HG03135 (cell line): ENCODE measurements around the gene PRDM15.
A peak's percentile ranks its signal among the peaks of the same experiment; 100 is the strongest.

Source experiments
- ATAC-seq: cut with Tn5 transposase; IDR thresholded peaks from one replicate; pipeline ENCODE4 v1.9.1; 2021; ENCODE audit warnings: mild to moderate bottlenecking, moderate library complexity; ENCODE audit not compliant: unreplicated experiment

PRDM15 gene, protein sequence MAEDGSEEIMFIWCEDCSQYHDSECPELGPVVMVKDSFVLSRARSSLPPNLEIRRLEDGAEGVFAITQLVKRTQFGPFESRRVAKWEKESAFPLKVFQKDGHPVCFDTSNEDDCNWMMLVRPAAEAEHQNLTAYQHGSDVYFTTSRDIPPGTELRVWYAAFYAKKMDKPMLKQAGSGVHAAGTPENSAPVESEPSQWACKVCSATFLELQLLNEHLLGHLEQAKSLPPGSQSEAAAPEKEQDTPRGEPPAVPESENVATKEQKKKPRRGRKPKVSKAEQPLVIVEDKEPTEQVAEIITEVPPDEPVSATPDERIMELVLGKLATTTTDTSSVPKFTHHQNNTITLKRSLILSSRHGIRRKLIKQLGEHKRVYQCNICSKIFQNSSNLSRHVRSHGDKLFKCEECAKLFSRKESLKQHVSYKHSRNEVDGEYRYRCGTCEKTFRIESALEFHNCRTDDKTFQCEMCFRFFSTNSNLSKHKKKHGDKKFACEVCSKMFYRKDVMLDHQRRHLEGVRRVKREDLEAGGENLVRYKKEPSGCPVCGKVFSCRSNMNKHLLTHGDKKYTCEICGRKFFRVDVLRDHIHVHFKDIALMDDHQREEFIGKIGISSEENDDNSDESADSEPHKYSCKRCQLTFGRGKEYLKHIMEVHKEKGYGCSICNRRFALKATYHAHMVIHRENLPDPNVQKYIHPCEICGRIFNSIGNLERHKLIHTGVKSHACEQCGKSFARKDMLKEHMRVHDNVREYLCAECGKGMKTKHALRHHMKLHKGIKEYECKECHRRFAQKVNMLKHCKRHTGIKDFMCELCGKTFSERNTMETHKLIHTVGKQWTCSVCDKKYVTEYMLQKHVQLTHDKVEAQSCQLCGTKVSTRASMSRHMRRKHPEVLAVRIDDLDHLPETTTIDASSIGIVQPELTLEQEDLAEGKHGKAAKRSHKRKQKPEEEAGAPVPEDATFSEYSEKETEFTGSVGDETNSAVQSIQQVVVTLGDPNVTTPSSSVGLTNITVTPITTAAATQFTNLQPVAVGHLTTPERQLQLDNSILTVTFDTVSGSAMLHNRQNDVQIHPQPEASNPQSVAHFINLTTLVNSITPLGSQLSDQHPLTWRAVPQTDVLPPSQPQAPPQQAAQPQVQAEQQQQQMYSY

DNA sequence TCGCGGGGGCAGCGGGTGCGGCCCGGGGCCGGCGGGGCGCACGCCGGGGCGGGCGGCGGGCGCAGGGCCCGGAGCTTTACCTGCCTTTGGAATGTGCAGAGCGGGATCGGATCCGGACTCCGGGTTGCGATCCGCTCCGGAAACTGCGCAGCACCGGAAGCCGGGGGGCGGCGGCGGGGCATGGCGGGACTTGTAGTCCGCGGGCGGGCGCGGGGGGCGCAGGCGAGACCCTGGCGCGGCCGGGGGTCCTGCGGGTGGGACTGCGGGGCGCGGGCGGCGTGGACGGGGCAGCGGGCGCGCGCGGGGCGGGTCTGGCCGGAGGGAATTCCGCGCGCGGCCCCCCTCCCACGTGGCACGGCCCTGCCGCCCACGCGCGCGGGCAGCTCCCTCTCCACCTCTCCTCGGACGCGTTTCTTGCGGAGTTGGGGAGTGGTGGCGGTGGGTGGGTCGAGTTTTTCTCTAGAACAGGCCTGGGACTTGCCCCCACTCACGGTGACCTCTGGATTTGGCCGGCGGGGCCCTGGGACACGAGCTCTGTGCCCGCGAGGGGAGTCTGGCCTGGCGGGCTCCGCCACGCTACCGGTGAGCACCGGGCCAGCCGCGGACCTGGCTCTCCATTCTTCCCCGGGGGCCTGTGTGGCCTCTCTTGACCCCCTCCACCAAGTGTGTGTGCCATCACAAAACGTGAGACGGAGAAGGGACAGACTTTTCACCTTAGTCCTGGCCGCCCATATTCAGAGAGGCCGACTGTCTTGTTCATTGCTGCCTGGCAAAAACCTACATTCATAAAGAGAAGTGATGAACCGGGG is at the start of gene PRDM15:
PRDM15 (minus strand) TSS at position 155 of the 809 bp plus-strand sequence. CDS start 18,981 bp downstream, outside the sequence.
- peak; percentile 59 for ATAC-seq

DNA sequence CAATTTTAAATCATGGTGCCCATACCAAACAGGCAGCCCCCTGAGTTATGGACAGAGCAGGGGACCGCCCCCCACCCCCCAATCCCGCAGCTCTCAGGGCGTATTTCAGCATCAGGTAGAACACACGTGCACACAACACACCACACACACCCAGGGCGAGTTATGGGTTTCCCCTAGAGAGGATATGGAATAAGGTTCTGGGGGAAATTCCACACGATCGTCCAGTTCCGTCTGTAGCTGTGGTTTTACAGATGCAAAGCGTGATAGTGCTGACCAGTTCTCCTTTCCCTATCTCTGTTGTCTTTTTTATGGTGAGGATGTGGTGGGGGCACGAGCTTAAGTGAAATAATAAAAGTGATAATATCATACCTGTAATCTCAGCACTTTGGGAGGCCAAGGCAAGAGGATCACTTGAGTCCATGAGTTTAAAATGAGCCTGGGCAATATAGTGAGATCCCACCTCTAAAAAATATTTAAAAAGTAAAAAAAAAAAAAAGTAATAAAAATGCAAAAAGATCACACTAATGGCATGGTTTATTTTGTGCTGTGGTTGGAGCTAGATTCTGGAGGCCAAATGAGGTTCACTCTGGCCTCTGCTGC is 49.6 kb upstream of the PRDM15 start:
- ATAC-seq = peak; percentile 45

DNA sequence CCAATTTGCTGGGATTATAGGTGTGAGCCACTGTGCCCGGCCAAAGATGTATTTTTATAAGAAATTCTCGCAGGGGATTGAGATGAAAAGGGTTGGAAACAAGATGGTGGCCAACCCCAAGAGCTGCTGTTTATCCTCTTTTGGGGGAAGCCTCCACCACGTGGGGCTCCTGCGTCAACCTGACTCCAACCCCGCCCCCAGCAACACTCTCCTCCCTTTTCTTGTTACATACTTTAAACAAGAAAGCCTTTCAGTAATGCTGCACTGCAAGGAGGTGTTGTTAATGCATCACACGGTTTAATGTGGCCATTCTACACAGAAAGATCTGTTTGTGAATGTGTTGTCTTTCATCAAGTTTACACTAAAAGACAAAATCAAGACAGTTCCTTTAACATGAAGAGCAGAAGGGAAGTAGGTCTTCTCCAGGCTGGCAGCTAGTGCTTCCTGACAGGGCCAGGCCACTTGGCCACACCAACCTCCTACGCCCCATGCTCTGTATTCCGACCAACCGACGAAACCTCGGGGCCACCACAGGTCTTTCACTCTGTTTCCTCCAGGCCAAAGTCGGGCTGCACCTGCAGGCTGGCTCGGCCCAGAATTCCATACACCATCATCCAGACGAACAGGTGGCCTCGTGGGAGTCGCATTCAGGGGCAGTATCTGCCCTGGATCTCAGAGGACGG is 48.7 kb upstream of the PRDM15 start:
- ATAC-seq = no peak

DNA sequence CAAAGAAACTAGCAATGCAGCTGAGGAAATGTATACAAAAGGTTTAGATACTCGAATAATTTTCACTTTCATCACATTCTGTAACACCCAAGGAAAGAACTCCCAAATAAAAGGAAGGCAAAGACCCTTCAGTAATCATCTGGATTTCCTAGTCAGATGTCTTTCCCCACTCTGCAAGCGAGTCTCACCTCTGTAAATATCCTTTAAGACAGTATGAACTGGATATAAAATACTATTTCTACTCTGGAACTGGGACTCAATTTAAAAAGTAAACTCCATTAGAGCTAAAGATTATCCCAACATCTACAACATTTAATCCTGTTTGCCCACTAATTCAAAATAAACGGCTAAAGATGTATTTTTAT is 47.6 kb upstream of the PRDM15 start:
- no peak for ATAC-seq

DNA sequence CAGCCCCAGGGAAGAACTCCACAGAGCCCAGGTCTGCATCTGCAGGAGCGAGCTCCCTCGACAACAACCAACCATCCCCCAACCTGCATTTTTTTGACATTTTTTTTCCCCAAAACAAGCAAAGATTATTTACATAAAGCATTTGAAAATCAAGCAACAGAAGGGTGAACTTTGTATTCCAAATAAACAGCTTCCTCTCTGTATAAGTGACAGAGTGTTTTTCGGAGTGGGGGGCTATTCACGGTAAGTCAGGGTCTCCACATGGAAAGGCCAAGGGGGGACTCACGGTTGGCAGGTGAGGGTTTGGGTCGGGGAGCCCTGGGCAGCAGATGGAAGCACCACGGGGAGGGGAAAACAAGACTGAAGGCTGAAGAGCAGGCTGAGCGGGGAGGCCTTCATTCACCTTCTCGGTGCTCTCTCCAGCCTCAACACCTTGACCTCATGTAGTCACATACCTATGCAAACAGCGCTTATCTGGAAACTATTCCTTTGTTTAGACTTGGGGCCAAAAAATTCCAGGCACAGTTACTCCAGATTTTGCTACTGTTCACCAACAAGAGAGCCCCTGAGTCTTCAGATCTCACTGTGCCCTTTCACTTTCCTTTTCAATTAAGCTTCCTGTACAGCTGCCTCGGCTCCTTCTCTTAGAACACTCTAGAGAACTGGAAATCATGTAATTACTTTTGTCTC is 47.1 kb upstream of the PRDM15 start:
- peak; percentile 46 for ATAC-seq

DNA sequence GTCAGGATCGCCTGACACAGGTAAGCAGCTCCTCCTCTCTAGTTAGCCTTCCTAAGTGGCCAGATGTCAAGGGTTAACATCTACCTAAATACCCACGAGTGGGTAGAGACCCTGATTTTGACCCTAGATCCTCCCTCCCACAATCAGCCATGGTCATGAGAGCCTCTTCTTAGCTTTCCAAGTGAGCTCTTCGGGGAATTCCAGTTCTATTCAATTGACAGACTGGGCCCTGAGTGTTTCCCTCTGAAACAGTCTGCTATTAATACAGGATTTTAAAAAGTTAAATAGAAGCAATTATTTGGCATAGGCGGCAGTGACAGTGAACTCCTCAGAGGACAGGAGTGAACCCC is 46.6 kb upstream of the PRDM15 start:
- ATAC-seq = no peak

DNA sequence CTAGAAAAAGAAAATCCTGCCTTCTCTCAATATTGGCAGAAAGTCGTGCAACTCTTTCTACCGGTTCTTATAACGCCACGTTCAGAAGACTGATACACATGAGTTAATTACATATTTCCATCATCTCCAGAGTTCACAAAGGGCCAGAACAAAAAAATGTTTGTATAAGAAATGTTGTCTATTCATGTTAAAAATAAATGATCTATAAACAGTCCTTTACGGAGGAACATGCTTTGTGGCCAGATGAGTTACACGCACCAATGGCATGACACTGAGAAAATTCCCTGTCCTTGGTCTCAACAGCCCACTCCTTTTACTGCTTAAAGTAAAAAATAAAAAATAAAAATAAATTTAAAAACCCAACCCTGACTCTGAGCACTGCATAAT is 45.2 kb upstream of the PRDM15 start:
- ATAC-seq = no peak

DNA sequence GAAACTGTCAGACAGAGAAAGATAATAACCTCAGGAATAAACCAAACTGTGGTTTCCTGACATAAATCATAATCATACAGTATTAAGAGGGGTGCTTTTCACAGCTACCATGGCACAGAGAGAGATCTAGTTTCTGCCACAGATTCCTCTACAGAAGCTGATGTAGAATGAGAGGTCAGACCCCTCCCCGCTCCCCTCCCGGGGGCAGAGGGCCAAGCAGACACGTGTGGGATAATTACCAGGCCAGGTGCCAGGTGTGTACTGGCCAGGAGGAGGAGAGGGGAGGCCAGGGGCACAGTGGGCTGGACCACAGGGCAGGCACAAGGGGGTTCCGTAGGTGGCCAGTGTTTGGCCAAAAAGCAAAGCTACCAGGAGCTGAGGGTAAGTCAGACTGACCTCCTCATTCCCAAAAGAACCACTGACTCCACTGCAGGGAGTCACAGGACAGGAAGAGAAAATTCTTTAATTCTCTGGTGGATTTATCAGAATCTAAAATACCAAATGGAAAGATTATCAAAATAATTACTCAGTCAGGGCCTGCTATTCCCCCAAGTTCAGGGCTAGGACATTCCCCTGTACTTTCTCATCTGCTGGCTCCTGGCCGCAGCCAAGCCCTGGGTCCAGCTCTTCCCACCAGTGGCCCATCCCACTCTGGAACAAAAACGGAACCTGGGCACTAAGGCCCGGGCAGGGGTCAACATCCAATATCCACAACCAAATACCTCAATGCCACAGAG is 44.7 kb upstream of the PRDM15 start:
- no peak for ATAC-seq

DNA sequence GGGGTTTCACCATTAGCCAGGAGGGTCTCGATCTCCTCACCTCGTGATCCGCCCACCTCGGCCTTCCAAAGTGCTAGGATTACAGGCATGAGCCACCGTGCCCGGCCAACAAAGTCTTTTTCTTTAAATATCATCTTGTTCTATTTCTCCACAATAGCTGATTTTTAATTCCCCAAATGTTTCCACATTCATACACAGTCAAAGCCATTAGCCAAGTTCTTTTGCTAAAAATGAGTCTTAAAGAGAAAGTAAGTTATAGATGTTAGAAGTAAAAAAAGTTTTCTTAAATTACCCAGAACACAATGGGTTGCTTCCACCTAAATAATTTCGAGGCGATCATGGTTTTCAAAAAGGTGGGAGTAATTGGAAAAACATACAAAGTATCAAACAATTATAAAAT is 44.0 kb upstream of the PRDM15 start:
- ATAC-seq = no peak

DNA sequence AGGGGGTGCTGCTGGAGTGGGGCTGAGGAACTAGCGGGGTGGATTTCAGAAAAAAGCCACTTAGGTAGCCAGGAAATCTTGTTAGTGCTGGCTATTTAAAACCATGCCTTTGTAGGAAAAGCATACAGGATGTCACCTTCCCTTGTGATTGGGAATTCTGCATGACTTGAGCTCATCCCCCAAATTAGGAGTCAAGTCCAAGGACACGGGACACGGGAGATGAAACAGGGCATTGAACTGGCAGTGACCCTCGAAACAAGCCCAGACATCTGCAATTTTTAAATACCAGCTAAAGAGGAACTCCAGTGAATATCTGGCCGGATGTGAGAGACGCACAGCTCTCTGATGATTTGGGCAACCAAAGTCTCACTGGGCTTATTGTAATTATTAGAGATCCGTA is 41.9 kb upstream of the PRDM15 start:
- ATAC-seq = no peak

DNA sequence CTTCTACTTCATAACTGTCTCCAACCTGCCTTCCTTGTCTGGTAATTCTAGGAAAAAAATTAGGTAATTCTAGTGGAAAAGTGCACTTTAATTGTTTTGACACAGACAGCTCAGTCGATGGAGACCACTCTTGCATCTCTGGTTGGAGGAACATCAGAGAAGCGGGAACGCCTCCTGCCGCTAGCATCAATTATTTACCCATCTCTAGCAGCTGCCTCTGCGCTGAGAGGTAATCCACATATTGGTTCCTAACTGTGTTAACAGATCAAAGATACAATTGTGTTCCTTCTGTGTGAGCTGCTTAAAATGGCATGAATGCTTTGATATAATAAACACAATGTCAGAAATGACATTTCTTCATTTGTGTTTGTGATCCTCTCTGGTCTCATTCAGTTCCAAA is 41.3 kb upstream of the PRDM15 start:
- ATAC-seq = no peak

DNA sequence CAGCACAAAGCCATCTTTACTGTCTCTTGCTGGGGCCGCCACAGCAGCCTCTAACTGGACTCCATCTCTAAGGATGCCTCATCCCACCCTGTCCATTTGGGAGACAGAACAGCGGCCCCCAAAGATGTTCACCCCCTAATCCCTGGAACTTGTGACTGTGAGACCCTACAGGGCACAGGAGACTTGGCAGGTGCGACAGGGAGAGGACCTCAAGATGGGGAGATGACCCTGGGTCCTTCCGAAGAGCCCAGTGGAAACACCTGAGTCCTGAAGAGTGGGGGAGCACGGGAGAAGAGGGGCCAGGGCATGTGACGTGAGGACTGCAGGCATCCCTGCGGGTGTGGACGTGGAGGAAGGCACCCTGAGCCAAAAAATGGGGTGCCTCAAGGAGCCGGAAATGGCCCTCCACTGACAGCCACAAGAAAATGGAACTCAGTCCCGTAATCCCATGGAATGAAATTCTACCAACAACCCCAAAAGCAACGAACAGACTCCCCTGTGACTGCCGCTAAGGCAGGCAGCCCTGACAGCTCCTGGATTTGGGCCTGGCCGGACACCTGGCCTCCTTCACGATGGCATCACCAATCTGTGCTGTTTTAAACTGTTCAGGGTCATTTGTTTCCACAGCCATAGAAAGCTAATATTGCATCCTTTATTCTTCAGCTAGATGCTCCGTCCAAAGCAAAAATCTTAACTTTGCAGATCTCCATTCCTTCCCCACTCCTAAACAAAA is 40.7 kb upstream of the PRDM15 start:
- no peak for ATAC-seq

DNA sequence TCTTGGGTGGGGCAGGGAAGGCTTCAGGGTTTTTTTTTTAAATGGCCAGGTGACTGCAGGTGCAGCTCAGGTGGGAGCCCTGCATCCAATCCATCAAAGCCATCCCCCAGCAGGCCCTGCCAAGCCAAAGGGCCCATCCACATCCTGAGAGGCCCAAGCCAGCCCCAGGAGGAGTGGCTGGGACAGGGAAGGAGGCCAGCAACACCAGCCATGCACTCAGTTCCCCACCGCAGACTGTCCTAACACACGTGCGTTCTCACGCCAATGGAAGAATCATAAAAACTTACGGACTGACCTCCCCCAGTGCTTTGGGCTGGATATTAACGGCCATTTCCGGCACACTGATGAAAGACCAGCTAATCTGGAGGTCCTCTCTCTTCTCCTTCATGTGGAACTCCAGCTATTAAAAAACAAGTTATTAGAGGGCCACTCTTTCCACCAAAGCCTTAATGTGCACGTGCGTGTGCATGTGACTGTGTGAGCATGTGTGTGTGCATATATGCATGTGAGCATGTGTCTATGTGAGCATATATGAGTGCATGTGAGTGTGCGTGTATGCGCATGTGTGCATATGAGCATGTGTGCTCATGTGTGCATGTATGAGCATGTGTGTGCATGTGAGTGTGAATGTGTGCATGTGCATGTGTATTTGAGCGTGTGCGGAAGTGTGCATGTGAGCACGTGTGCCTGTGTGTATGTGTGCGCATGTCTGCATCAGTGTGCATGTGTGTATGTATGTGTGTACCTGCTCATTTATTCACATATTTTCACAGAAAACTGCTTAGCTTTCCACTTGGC is 39.6 kb upstream of the PRDM15 start:
- ATAC-seq = no peak

DNA sequence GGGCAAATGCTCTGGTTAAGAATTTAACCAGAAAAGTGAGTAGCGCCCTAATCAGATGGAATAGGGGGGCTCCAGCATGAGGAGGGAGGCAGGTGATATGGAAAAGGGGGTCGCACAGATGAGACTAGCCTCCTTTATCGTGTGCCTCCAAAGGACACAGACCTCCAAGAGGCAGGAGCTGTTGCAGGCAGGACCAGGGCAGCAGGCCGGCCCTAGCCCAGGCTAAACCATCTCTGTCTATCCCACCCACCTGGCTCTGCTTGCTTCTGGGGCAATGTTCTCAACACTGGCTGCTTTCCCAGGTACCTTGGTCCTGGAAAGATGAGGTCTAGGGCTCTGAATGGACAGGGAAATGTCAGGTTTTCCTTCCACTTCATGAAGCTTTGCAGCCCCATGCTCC is 38.4 kb upstream of the PRDM15 start:
- ATAC-seq = no peak

DNA sequence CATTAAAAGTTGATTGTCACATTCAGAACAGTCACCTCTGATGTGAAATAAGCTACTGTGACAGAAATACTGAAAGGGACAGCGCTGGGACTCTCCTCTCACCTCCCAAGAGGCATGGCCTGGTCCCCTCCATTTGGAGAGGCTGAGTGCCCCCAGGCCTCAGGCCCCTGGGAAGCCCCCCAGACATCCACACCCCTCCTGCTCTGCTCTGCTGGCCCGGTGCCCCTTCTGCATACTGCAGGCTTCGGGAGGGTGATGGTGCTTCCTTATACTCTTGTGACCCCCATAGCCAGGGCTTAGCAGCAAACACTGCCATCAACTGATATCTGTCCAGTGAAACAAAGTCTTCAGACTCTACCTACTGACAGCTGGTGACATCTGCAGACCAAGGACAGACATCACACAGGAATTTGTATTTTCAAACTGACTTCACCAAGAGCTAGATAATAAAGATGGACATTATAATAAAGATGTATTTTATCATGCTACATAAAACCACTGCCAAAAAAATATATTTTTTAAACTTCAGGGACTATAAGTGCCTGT is 37.8 kb upstream of the PRDM15 start:
- no peak for ATAC-seq

DNA sequence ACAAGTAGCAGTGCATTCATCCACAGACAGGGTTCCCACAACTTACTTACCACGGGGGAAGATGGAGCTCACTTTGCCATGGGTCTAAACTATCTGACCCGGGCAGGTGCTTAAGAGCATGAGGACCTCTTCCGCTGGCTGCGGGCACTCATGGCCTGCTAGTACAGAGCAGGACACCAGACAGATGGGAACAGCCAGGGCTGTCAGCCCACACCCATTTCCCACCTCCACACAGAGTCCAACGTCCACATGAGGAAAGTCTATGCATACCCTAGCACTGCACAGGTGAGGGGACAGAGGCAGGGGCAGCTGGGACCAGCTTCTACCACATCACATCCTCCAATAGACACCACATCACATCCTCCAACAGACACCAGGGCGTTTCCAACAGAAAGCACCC is 35.8 kb upstream of the PRDM15 start:
- no peak for ATAC-seq

DNA sequence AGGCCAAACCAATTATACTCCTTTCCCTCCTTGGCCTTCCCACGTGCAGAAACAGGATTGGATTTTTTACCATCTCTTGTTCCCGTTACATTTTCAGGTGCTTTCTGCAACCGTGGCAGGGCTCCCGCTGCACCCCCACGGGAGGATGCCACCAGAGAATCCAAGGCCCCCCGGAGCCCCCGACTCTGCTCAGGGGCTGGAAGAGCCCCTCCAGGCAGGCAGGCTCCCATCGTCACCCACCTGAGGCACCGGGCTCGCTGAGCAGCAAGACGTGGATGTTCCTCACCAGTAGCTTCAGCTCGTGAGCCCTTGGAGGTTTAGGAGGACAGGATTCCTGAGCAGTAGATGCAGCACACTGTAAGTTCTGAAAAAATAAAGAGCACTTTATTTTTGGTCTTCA is 35.2 kb upstream of the PRDM15 start:
- ATAC-seq = no peak
